HG02840 (cell line): ENCODE results near the gene FAM118B.
"Not testable (repeated sequence)": the region's sequence is repeated elsewhere in the genome, so short reads cannot be mapped to it uniquely, and the experiment has no call there.

ENCODE experiments used
- ATAC-seq: cut with Tn5 transposase; IDR thresholded peaks from one replicate; pipeline ENCODE4 v1.9.1; 2021; ENCODE audit warnings: mild to moderate bottlenecking, moderate library complexity, moderate number of reproducible peaks; ENCODE audit not compliant: unreplicated experiment, low FRiP score

The FAM118B gene

DNA sequence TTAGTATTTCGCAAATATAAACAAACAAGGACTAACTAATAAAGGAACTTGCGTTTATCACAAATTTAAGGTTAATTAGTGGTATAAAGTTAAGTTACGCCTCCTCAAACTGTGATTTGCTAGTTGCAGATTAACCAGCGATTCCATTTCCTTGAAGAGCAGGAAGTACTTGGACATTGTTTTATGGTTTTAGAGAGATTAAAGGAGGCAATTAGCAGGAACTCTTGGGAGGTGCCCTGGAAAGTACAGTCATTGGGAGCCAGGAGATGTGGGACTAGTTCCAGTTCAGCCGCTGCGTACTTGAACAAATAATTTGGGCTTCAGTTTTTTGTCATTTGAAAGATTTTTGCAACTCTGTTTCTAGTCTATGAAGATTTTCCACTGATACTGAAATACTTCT lies 3.3 kb downstream of the FAM118B start:
- ATAC-seq: no peak

DNA sequence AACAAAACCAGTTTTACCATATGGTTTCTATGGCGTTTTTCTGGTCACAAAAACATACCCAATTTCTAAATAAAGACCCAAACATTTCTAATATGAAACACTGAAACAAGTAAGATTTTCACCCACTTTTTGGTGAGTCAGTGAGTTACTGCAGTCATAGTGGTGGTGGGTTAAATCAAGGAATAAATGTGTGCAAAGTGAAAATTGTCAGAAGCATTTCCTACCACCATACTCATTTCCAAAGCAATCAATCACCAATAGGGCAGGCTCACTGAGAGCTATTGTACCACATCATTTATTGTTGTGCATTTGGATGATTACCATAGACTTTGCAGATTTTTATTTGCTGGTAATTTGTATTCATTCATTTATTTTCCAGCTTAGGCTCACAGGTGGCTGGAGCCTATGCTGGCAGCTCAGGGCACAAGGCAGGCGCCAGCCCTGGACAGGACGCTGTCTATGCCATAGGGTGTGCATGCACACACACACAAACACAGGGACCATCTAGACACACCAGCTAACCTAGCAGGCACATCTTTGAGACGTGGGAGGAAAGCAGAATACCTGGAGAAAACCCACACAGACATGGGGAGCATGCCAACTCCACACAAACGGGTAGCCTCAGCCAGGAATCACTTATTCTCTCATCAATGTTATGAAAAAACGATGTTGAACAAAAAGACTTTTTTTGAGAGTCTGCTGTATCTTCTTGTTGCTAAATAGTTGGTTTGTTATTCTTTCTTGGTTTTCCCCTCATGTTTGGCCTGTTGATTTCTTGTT lies 5.1 kb downstream of the FAM118B start:
- ATAC-seq: no peak

DNA sequence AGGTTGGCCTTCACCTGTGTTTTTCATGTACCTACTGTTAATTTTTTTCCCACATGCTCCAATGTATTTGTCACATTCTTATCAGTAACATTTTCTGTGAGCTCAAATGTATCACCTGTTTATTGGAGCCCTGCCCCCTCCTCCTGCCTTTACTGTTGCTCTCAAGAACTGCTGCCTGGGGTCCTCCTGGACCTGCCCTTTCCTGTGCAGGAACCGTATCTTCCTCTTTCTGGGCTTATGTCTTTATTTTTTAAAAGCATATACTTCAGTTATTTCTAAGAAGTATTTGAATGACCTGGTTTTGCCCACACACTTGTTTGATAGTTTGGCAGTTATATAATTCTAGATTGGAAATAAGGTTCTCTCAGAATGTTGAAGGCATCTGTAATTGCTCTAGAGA lies 5.9 kb downstream of the FAM118B start:
- no peak for ATAC-seq

DNA sequence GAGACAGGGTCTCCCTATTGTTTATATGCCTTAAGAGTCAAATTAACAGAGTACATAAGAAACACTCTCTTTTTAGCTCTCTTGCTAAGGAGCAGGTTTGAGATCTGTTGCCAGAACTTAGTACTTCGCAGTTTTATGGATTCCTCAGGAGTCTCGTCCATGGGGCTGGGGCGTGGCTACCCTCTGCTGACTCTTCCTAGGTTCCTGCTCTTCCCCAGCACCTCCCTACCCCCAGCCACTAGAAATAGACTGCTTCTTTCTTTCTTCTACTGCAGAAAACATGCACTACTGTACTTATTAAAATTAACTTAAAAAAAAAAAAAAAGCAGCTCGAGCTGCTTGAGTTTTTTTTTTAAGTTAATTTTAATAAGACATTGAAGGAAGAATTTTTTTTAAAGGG lies 8.0 kb downstream of the FAM118B start:
- no peak for ATAC-seq

DNA sequence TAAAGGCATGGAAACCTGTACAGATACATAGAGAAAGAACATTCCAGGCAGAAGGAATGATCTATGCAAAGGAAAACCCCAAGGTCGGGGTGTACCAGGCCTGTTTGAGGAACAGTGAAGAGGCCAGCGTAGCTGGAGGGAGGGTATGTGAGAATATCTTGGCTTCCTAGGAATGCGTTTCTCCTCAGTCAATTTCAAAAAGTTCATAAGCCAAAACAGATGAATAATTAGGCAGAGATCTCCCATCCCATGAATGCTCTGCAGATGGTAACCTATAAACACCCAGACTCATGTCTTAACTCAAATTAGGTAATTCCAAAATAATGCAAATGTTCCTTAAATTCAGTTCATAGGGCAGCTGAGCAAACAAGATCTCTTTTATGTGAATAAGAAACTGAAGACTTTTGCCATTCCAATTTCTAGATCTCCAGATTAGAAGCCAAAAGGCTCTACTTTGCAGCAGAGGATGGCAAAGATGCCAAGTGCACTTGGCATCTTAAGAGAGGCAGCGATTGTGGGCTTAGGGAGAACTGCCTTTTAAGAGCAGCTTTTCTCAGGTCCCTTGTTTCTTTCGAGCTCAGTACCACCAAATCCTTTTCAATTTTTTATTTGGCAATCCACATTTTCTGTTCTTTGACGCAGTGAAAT lies 13.2 kb downstream of the FAM118B start:
- ATAC-seq: no peak

DNA sequence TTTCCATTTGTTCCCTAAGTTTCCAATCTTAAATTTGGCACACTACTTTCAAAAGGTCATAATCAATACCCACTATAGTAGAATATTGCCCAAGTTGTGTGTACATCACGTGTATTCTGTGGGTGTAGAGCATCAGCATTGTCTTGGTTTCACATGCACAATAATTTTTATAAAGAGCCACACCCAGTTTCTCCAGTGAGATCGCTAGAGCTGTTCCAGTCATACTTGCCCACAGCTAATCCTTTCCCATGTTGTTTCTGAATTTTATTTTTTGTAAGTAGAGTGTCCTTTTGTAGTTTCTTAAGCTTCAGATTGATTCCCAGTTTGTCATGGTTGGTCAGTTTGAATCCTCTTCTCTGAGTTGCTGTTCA lies 13.7 kb downstream of the FAM118B start:
- no peak for ATAC-seq

DNA sequence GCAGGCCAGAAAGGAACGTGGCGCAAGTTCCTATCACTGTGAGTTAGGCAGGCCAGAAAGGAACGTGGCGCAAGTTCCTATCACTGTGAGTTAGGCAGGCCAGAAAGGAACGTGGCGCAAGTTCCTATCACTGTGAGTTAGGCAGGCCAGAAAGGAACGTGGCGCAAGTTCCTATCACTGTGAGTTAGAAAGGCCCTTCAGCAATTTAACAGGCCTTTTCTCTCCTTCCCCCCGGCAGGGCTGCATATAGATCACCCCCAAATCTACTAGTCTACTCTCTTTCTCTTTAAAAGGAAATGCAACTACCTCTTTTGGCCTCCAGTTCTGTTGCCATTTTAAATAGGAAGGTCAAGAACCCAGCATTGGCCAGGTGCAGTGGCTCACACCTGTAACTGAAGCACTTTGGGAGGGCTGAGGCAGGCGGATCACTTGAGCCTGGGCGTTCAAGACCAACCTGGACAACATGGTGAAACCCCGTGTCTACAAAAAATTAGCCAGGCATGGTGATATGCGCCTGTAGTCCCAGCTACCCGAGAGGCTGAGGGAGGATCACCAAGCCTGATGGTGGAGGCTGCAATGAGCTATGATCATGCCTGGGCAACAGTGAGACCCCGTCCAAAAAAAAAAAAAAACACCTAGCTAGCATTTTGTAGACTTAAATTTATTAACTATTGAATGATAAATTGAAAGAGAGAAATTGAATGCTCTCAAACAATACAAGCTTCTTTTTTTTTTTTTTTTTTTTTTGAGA lies 14.9 kb downstream of the FAM118B start:
- ATAC-seq: no peak

DNA sequence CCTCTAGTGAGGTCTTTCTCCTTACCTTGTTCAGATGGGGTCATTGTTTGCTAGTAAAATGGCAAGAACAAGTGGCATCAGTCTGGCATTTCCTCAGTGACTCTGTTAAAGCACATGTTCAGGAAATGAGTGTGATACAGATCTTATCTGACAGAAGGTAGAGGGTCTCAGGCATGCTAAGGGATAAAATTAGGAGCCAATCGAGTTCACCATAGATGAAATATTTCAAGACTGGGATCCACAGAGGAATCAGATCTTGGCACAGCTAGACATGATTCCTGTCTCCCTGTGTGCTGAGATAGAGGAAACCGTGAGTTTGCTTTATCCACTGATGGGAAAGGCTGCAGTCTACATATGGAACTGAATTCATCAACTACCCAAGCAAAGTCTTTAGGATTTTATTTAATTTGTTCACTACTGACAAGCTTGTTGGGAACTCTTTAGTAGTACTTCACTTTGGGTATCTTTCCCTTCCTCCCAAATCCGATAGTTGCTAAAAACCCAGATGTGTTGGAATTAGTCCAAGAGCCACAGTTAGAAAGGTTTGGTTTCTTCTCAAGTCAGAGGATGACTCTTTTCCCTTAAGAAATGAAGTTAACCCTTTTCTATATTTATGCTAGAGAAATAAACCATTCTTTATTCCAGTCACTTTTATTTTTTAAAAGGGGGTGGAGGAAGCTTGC lies 18.4 kb downstream of the FAM118B start:
- ATAC-seq: no peak

DNA sequence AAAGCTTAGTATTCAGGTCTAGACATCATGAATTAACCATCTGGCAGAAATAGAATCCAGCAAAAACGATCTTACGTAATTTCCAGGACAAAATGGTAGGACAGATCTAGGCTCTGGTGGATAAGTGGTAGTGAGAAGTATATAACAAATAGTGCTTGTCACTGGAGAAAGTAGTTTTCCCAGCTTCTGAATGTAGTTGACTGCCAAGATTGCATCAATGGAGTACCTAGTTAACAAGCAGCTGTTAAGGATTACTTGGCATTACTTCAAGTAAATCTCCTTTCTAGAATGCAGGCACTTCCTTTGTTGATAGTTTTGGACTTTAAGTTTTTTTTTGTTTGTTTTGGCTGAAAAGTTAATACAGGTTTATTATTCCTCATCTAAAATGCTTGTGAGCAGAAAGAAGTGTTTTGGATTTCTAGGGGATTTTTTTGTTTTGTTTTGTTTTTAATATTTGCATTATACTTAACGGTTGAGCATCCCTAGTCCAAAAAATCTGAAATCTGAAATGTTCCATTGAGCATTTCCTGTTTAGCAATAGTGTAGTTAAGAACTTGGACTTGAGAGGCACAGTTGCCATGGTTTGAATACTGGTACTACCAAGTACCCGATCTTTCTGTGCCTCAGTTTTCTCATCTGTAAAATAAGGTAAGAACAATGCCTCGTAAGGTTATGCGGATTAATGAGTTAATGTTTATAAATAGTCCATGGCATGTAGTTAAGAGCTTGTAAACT lies 20.3 kb downstream of the FAM118B start:
- ATAC-seq: no peak

DNA sequence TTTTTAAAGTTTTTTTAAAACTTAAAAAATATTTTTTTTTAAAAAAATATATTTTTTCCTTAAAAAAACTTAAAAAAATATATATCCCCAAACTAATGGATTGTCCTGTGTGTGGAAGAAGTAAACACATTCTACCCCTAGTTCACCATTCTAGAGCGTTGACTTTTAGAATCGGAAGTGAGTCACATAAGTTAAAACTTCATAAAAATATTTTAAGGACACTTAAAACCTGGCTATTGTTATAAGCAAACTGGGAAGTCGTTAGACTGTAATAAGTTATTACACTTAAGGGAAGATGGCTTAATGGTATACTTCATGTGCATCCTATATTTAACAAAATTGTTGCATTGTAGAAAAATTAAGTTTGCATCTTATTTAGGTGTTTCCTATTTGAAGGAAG lies 21.1 kb downstream of the FAM118B start:
- ATAC-seq: no peak

DNA sequence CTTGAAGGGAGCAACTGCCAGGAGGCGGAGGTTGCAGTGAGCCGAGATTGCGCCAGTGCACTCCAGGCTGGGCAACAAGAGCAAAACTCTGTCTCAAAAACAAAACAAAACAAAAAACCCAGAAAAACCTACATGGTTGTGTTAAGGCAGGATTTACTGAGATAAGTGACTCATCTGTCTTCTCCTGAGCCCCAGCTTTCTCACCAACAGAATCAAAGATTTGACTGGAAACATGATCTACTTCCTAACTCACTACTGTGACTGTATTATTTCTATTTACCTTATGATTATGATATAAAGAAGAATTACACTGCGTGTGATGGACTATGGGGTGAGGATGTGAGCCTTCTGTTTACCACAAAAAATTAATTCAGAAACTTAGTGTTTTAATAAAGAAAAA lies 21.8 kb downstream of the FAM118B start:
- ATAC-seq: no peak

DNA sequence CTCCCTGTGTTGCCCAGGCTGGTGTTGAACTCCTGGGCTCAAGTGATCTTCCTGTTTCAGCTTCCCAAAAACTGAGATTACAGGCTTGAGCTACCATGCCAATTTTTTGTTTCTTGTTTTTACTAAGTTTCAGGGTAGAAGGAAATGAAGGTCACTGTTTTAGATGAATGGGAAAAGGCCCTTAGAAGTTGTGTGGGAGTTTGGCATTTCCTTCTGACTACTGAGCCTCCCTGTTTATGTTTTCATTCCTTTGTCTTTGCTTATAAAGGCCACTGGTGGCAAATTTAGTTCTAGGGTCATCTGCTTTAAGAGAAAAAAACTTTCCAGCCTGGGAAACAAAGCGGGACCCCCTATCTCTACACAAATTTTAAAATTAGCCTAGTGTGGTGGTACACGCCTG lies 35.1 kb downstream of the FAM118B start:
- ATAC-seq: no peak

DNA sequence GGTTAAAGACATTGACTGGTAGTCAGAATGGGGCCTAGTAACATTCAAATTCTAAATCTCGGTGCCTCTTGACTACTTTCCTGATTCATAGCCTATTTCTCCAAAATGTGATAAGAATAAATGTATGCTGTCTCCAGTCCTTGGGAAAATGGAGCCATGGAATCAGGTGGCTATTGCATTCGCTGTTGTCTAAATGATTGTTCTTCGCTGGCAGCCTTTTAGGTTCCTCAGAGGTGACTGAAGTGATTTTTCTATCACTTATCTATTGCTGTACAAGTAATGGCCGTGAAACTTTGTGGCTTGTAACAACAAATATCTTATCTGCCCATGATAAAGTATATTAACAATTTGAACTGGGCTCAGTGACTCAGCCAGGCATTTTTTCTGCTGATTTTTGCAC lies 41.7 kb downstream of the FAM118B start:
- no peak for ATAC-seq

DNA sequence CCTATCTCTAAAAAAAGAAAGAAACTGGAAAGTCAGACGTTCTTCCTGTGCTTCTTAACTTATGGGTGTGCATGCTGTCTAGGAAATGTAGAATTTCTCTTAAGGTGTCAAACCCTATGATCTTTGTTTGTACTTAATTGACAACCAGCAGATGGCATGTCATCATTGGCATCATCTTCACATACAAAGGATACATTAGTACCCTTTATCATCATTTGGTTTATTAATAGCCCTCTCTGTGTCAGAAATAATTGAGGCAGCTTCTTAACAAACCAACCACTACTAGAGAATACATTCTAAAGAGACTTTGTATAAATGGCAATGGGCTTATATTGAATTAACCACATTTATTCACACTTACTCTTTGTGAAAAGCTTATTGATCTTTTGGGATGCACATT lies 43.2 kb downstream of the FAM118B start:
- ATAC-seq: no peak

DNA sequence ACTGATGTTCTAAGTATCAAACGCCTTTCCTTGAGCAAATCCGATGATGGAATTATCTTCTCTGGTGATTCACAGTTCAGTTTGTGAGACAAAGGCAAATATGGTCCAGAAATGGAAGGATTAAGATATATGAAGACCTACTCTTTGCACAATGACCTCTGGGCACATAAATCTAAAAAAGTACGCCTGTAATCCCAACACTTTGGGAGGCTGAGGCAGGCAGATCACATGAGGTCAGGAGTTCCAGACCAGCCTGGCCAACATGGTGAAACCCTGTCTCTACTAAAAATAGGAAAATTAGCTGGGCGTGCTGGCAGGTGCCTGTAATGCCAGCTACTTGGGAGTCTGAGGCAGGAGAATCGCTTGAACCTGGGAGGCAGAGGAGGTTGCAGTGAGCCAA lies 43.9 kb downstream of the FAM118B start:
- ATAC-seq: not testable (repeated sequence)

DNA sequence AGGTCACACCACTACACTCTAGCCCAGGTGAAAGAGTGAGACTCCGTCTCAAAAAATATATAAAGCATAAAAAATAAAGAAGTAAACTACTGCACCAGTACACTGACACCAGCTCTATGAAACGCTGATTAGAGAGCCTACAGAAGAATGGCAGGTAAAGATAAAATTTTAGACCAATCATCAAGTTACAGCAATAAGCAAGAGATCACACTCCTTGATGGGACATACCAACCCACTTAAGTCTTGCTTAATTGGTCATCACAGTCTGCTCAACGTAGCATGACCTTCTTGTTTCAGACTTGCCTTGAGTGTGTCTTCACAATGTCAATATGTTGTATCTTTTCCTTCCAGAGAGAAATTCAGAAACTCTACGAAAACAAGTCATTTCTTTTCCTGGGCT lies 44.6 kb downstream of the FAM118B start:
- ATAC-seq: no peak

DNA sequence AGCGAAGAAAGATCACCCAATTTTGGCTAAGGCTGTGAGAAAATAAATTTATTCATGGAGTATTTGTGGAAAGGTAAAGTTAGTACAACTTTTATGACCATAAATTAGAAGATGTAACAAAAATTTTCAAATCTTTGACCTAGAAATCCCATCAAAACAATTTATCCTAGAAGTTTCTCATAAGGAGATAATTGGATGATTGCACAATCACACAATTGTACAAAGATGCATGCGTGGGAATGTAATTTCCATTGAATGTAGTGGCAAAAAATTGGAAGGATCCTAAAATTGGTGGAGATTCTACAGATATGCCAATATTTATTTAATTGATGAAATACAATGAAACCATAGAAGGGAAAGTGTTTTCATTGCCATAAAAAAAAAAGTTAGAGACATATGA lies 45.6 kb downstream of the FAM118B start:
- ATAC-seq: no peak

DNA sequence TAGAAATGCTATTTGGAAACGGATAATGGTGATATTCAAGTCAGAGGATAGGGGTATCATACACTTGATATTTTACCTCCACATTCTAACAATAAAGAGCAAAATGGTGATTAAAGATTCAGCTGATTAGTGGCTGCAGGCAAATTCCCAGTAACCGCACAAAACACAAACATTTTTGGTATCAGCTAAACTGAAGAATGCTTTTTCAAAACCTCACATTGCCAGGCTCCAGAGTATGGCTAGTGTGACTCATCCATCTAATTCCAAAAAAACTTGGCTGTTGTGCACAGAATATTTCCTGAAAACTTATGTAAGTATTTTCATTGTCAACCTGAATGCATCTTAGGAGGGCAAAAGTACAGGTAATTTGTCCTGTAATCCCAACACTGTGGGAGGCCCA lies 46.2 kb downstream of the FAM118B start:
- ATAC-seq: no peak

DNA sequence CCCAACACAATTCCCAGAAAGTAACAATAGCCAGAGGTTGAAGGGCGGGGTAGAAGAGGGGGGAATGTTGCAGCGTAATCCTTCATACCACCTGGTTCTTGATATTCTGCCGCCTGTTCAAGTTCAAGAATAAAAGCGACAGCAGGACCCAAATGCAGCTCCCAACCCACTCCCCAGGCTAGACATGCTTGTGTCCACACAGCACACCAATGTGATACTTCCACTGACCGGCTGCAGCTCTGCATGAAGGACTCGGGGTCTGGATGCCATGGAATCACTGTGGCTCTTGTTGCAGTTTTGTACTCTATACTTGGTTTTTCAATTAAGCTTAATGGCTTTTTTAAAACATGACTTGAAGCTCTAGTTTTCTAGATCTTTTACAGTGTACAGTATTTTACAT lies 50.6 kb downstream of the FAM118B start:
- ATAC-seq: no peak

DNA sequence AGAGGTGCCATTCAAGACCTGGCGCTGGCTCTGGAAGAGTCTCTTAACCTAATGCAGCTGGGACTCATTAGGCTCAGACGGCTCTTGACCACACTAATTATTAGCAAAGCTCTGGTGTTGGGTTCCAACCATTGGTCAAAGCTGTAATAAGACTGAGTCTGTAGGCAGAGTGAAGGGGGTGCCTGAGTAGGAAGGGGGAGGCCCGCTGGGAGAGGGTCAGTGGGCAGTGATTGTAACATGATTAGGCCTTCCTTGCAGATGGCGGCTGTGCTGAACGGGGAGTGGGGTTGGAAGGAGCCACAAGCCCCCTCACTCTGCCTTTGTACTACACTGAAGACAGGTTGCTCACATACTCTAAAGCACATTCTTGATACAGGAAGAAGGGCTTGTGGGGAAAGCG lies 51.9 kb downstream of the FAM118B start:
- no peak for ATAC-seq
